Measurements from ENCODE around the gene PCBP3. TPM values are rescaled to one million over a fixed set of nuclear protein-coding genes. Genes with fewer than 3 reads are reported as not detected.

Gene PCBP3
- total RNA-seq, 1 experiment from 2014 or later, result 10.9 TPM

DNA sequence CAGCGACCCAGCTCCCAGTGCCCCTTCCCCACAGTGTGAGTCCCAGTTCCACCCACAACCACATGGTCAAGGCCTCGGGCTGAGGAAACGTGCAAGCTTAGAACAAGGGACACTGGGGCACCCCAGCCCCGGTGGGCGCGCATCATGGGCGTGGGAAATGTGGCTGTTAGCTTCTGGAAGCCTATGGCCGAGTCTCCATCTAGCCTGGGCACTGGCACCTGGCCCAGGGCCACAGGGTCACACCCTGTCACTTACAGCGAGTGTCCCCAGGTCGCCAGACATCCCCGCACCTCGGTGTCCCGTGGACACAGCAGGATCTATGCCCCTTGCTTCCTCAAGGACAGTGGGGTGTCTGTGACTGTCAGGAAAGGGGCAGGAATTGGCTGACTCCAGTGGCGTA lies 301.1 kb downstream of the PCBP3 start:
- Histone ChIP-seq H3K18ac (ENCODE audit: insufficient read length, low read depth, low read length) (no peak overlapping the region), H3K4ac (ENCODE audit: low read depth, low read length) (no peak overlapping the region), H3K23me2 (ENCODE audit: insufficient read length, low read depth, low read length, poor library complexity, severe bottlenecking) (no peaks in the 10 kb centered on the region), H3K27me3 (ENCODE audit: insufficient read depth, low read length) (no peaks in the 10 kb centered on the region), H3K23ac (ENCODE audit: insufficient read length, low read depth, low read length) (no peak overlapping the region), H4K20me1 (ENCODE audit: control insufficient read depth, insufficient read depth, insufficient read length) (no peaks in the 10 kb centered on the region), H2BK5ac (ENCODE audit: insufficient read length, low read length) (no peak overlapping the region), H4K91ac (ENCODE audit: insufficient read length, low read depth, low read length) (no peak overlapping the region), H3K9me3 (ENCODE audit: control insufficient read depth, low read depth, low read length) (no peaks in the 10 kb centered on the region), H2BK15ac (ENCODE audit: low read depth, low read length) (no peak overlapping the region), H2BK20ac (ENCODE audit: low read depth, low read length, poor library complexity, severe bottlenecking) (no peak overlapping the region), H3K4me1 (ENCODE audit: insufficient read depth, low read length) (no peaks in the 10 kb centered on the region), H3K79me1 (ENCODE audit: insufficient read depth, low read depth, low read length, poor library complexity, severe bottlenecking) (no peaks in the 10 kb centered on the region), H3K79me2 (ENCODE audit: insufficient read depth, low read length) (no peaks in the 10 kb centered on the region), H3K4me2 (ENCODE audit: insufficient read depth, insufficient read length, low read length) (no peak overlapping the region), H2BK120ac (ENCODE audit: low read depth, low read length, poor library complexity, severe bottlenecking) (no peak overlapping the region), H3K27ac (ENCODE audit: insufficient read length, low read depth, low read length) (no peak overlapping the region), H3K56ac (ENCODE audit: insufficient read length, low read depth, low read length) (no peak overlapping the region), H3T11ph (ENCODE audit: low read length) (no peak overlapping the region), H4K5ac (ENCODE audit: insufficient read length, low read depth, low read length) (no peak overlapping the region), H3K14ac (ENCODE audit: insufficient read depth, low read length) (no peak overlapping the region), H4K8ac (replicated peaks; ENCODE audit: insufficient read length, low read depth, low read length) (no peak overlapping the region), H2AK5ac (ENCODE audit: insufficient read length, low read length) (no peak overlapping the region), H3K9ac (ENCODE audit: extremely low read depth, insufficient read length, low read length) (no peak overlapping the region), H2BK12ac (ENCODE audit: insufficient read length, low read depth, low read length) (no peak overlapping the region), H2AFZ (ENCODE audit: low read length) (no peak overlapping the region)
- no CpG with 5 or more reads among the region's 14 CpGs for WGBS (ENCODE audit: extremely low coverage, insufficient read length, low lambda C conversion rate)
- no peak for DNase-seq
- TF ChIP-seq, protein P1, sequence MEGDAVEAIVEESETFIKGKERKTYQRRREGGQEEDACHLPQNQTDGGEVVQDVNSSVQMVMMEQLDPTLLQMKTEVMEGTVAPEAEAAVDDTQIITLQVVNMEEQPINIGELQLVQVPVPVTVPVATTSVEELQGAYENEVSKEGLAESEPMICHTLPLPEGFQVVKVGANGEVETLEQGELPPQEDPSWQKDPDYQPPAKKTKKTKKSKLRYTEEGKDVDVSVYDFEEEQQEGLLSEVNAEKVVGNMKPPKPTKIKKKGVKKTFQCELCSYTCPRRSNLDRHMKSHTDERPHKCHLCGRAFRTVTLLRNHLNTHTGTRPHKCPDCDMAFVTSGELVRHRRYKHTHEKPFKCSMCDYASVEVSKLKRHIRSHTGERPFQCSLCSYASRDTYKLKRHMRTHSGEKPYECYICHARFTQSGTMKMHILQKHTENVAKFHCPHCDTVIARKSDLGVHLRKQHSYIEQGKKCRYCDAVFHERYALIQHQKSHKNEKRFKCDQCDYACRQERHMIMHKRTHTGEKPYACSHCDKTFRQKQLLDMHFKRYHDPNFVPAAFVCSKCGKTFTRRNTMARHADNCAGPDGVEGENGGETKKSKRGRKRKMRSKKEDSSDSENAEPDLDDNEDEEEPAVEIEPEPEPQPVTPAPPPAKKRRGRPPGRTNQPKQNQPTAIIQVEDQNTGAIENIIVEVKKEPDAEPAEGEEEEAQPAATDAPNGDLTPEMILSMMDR (conservative IDR thresholded peaks at IDR 0.05), result no peak
- H3K27me3 Mint-ChIP-seq (ENCODE audit: low read depth), result peaks cover 26% of the 10 kb centered on the region
- peaks cover 6 to 8% of the 10 kb centered on the region in 2 experiments; a peak in 3 of 4 replicates for H3K4me1 Mint-ChIP-seq
- no peak overlapping the region for H3K4me3 Mint-ChIP-seq
- no peaks in the 10 kb centered on the region for H3K36me3 Mint-ChIP-seq (ENCODE audit: insufficient read depth in 1 of 3, low read depth in 3 of 3)
- H3K27ac Mint-ChIP-seq, result no peak overlapping the region; a peak in 1 of 7 replicates
- no peaks in the 10 kb centered on the region; a peak in 1 of 5 replicates for H3K9me3 Mint-ChIP-seq
